GM12801 (cell line): ENCODE data around the gene GPR180.

Experiments used
- CTCF ChIP-seq: IDR thresholded peaks from one replicate; pipeline ENCODE4 v1.5.1; 2011; ENCODE audit warnings: control low read depth; ENCODE audit not compliant: insufficient read length; ENCODE audit errors: extremely low read depth

The GPR180 gene

GRCh38 chr13:94612050-94612449, 10.4 kb downstream of the GPR180 start:
- TF ChIP-seq CTCF = no peak

- TF ChIP-seq CTCF = no peak
These were observed 11.4 kb downstream of the GPR180 start for GRCh38 chr13:94613051-94613450.

- TF ChIP-seq CTCF = no peak
These were observed 15.8 kb downstream of the GPR180 start for GRCh38 chr13:94617389-94618000.

- no peak for TF ChIP-seq CTCF
These were observed 18.7 kb downstream of the GPR180 start for GRCh38 chr13:94620286-94620896.

GRCh38 chr13:94622344-94622743, 20.7 kb downstream of the GPR180 start:
- TF ChIP-seq CTCF = no peak

GRCh38 chr13:94623316-94623715, 21.7 kb downstream of the GPR180 start:
- TF ChIP-seq CTCF = no peak

GRCh38 chr13:94630858-94631257, 29.2 kb downstream of the GPR180 start:
- TF ChIP-seq CTCF = no peak
